Hematopoietic multipotent progenitor cell treated with erythropoietin and hydrocortisone succinate and interleukin-3 and kit ligand, for 4 days (in vitro differentiated cells): ENCODE data around the gene DENND6B.

Experiments used
- DNase-seq: peaks from one replicate; pipeline ENCODE4 v3.0.0-alpha.2; 2015

DENND6B gene

DNA sequence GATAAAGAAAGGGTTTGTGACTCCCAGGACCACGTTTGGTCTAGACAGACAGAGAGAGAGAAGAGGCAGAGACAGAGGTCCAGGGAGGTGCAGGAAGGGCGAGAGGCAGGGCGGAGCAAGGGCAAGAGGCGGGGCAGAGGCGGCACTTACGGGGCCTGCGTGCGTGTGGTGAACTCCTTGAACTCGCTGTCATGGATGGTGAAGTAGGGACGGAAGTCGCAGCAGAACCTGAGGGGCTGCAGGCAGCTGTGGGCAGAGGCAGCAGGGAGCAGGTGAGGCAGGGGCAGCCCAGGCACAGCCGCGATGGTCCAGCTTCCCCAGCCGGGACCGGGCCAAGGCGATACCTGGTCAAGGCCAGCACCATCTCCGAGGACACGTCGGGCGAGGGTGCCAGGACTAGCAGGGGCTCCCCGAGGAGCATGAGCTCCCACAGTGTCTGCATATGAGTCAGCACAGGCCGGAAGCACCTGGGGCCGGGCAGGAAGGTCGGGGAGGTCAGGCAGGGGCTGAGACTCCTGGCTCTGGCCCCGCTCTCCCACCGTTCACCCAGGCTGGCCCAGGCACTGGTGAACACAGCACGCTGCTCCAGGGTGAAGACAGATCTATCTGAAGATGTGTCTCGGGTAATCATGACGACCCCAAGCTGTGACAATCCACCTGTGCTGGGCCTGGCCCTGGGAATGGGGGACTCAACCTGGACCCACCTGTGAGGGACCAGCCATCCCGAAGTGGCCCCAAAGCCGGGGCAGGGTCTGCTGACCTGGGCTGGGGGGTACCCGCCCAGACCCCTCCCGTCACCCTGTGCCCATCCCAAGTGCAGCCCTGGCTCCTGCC lies 12.1 kb downstream of the DENND6B start:
- peak; percentile 93 for DNase-seq

DNA sequence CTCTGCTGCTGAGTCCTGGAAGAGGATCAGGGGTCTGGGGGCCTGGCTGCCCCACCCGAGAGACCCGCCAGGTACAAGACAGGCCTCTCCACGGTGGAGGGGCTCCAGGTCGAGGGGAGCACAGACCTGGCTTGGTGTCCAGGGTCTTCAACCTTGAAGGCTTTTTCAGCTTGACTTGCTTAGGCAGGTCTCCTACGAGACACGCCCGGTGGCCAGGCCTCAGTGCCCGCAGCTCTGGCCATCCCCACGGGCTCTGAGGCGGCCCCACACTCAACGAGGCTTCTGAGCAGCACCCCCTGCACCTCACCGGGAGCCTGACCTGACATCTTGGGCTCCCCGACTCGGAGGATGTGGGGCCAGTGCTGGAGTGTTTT lies 12.7 kb downstream of the DENND6B start:
- no peak for DNase-seq

DNA sequence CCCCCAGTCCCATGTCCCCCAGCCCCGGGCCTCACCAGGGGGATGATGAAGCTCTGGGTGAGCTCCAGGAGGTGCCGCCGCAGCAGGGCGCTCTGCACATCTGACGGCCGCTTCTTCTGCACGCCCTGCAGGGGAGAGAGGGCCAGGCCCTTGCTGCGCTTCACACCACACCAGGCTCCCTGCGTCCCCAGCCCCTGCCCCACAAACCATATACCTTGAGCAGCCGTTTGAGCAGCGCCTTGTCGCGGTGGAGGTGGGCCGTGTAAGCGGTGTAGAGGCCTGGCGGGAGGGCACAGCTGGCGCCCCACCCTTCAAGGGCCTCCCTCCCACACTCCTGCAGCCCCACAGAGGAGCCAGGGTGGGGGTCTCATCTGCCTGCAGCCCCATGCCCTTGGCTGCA lies 13.2 kb downstream of the DENND6B start:
- no peak for DNase-seq

DNA sequence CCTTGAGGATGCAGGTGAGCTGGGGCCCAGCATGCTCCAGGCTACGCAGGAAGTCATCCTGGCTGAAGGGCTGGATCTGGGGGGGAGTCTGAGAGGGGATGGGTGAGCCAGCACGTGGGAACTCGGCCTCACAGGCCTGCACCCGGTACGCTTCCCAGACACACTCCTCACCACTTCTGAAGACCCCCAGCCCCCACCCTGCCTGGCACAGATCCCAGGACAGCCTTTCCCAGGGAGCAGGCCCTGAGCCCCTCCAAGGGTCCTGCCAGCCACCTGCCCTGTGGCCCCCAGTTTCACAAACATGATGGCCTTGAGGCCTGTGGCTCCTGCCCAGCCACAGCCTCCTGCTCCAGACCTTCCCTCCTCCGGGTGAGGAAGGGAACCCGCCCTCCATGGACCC lies 13.8 kb downstream of the DENND6B start:
- DNase-seq, result no peak

DNA sequence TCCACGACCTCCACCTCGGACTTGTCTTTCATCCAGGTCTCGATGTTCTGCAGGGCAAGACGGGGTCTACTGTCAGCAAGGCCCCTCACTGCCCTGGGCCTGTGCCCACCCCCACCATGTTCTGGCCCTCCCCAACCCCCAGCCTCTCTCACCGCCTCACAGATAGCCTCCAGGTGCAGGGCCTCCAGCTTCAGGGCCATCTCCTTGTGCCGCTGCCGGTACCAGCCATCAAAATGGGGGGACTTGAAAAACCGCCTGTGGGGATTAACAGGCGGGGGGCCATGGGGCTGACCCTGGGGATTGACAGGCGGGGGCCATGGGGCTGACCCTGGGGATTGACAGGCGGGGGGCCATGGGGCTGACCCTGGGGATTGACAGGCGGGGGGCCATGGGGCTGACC lies 14.4 kb downstream of the DENND6B start:
- DNase-seq, result no peak

DNA sequence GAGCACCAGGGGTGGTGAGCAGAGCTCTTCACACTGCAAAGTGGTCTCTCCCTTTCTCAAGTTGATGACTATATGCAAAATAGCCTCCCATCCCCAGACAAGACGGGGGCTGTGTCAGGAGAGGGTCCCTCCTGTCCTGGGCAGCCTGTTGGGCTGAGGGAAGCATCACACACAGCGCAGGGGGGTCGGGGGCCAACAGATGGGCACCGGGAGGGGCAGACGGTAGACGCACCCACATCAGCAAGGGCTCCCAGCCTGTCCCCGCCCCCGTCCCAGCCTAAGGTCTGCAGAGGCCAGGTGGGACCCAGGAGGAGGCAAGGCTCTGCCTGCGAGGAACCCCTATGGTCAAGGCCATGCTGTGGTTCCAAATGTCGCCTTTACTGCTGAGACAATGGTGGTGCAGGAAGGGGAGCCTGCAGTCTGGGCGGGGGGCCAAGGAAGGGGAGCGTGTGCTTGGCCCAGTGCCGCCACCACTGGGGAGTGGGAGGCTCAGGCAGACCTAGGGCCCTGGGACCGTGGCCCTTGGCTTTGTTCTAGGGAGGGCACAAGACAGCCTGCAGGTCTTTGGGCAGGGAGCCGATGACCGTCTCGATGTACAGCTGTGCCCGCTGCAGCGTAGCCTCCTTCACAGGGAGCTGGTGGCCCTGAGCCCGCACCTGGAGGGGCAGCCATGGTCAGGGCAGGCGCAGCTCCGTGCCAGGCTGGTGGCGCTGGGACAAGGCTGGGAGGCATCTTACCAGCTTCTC lies 15.0 kb downstream of the DENND6B start:
- DNase-seq, result no peak

DNA sequence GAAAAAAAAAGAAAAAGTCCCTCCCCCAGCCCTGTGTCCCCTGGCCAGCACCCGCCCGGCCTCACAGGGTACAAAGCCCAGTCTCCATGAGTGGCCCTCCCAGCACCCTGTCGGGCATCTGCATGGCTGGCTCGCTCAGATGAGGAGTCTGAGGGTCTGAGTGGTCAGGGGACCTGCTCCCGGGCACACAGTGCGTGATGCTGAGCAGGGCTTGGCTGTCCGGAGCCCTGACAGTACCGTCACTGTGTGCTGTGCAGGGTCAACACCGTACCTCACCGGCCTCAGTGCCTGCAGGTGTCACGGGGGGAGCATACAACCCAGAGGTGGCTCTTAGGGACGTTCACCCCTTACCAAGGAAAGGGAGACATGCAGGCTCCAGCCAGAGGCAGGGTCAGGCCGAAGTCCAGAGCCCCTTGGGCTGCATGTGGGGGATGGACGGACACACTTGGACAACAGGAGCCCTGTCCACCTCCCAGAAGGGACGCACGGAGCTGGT lies 15.8 kb downstream of the DENND6B start:
- DNase-seq, result no peak

DNA sequence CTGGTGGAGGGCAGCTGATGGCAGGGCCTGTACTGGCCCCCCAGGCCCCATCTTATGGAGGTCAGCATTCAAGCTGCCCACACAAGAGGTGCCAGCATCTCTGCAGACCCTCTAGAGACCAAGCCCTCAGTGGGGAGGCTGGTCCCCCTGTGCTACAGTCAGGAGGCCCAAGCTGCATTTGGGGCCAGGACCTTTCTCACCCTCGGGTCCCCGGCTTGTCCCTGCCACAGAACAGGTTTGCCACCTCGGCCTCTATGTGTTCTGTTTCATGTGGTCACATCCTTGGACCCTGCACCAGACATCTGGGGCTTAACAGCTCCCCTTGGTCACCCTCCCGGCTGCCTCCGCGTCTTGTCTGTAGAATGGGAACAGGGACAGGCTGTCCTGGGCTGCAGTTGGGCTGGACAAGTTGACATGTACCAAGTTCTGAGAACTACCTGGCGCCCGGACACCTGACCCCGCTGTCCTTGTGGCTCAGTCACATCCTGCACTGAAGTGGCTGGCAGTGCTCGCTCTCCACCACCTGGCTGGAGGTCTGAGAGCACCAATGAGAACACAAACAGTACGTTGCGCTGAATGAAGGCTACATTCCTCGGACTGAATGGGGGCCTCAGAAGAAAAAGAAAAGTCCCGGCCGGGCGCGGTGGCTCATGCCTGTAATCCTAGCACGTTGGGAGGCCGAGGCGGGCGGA lies 16.6 kb downstream of the DENND6B start:
- DNase-seq, result no peak

DNA sequence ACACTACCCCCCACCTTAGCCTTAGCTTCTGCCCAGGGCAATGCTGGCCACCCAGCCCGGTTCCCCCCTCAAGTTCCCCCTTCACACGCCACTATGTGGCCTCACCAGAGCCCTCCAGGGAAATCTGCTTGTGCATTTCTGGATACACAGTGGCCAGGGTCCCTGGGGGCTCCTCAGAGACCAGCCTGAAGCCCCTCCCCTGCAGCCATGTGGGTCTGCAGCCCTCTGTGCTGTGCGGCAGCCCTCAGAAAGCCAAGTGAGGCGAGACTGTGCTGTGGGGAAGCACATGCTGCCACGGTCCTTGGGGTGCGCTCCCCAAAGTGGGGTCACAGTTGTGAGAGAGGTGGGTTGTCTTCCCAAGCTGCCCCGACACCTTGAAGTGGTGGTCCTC lies 17.2 kb downstream of the DENND6B start:
- DNase-seq, result no peak

DNA sequence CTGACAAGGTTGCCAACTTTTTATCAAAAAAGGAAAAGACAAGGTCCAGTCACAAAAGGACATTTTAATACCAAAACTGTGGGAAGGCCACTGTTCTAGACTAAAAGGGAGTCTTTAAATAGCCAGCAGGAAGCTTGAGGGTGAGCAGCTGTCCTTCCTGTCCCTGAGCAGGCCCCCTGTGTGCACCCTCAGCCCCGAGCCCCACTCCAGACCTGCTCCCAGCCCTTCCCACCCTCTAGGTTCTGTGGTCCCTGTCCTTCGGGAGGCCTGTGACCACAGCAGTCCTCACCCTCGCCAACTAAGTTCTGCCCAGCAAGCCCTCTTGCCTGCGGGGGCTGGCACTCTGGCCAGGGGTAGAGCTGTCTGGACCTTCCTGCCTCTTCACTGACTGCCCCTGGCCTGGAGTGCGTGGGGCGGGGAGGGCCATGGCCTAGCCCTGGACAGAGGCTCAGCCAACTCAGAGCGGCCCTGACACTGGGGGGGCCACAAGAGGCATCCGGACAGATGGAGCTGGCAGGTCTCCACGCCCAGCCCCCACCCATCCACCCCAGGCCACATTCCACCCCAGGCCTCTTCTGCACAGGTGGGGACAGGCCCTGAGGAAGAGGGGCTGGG lies 17.7 kb downstream of the DENND6B start:
- DNase-seq, result no peak

DNA sequence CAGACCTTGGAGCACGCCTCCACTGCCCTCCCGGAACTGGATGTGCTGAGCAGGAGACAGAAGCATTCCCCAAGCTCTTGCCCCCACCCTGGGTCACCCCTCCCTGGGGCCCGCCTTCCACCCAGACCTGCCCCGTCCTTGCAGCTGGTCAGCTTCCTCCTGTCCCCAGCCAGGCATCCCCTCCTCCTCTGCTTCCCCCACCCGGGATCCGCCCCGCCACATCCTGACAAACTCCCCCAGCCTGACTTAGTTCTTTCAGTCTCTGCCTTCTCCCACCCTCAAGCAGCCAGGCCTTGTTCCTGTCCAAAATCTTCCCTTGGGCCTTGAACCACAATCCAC lies 18.2 kb downstream of the DENND6B start:
- DNase-seq, result peak; percentile 54

DNA sequence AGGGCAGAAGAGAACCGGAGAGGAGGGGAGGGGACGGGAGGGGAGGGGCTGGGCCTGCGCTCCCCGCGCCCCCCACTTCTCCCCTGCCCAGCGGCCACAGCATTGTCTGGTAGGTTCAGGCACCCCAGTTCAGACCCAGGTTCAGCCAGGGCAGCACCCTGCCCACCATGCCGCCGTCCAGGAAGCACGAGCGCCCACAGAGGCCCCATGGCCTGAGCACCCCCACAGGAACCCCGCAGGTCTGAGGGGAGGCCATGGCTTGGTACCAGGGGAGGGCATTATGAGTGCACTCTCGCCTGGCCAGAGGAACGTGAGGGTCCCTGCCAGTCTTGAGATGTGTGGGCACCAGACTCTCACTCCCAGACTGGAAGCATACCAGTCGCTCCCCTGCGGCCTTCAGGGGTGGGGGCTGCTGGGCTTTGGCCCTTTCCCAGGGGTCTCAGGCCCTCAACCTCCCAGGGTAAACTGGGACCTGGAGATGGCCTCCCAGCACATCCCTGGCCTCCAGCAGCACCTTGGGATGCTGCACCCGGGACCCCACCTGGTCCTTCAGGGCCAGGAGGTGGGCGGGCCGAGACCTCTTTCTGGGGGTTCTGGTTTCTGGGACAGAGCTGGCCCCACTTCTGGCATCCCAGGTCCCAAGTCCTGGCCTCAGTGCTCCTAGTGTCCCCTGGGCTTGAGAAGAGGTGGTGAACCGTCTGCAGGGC lies 18.8 kb downstream of the DENND6B start:
- DNase-seq, result no peak

DNA sequence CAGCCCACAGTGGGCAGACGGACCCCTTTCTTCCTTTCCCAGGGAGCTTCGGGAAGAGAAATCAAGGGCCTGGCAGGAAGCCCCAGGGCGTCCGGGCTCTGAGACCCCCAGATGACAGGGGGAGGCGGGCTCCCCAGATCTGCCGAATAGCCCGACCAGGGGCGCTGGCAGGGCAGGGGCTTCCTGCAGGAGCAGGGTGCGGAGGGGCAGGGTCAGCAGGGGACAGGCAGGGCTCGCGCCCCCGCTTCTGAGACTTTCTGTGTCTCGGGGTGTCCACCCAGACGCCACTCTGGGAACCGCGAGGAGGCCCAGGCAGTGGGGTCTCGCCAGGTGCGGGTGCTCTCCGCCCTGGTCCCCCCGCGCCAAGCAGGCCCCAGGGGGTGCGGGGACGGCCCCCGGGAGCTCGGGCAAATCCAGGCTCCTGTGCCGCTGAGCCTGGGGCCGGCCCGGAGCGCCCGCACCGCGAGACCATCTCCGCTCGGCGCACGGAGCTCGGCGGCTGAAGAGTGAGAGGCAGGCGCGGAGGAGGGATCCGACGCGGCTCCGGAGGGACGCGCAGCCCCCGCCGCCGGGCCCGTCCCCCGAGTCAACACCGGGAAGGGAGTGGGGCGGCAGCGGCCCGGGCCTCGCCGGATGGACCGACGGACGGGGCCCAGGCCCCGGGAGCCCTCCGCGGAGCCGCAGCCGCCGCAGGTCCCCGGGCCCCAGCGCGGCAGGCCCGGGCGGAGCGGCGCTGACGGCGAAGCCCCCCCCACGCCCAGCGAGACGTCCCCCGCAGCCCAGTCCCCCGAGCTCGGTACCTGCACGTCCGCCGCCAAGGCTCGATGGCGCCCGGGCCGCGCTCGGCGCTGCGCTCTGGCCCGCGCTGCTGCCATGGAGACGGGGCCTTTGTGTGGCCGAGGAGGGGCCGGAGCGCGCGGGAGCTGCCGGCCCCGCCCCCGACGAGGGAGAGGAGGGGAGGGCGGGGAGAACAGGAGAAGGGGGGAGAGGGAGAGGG lies 19.8 kb downstream of the DENND6B start, which contains the start of gene PLXNB2:
PLXNB2 (minus strand) TSS at position 894 of the 997 bp plus-strand sequence. CDS start 17,062 bp downstream, outside the sequence.
- peak; percentile 83 for DNase-seq

DNA sequence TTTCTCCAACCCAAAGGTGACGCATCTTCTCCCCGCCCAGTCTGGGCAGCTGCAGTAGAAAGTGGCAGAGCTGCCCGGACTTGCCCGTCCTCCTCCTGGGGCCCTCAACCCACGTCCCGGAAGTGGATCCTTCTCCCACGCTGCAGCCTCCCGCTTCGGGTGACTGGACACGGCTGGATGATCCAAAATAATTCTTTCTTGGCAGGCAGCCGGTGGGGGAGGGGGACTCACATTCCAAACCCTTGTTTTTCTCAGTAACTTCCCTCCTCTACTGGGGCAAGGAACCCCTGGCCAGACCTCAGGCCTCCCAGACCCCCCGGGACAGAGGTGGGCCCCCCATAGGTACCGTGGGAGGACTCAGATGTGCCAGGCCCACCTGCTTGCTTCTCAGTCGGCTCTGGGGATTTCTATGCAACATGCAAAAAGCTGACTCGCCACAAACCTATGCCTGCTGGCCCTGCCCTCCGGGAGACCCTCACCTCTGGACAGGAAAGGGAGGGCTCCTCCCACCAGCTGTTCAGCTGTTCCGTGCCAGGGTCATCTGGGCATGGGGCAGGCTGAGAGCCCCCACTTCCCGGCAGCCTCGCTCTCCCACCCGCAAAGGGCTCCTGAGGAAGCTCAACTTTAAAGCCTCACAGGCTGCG lies 20.8 kb downstream of the DENND6B start:
- peak; percentile 46 for DNase-seq

DNA sequence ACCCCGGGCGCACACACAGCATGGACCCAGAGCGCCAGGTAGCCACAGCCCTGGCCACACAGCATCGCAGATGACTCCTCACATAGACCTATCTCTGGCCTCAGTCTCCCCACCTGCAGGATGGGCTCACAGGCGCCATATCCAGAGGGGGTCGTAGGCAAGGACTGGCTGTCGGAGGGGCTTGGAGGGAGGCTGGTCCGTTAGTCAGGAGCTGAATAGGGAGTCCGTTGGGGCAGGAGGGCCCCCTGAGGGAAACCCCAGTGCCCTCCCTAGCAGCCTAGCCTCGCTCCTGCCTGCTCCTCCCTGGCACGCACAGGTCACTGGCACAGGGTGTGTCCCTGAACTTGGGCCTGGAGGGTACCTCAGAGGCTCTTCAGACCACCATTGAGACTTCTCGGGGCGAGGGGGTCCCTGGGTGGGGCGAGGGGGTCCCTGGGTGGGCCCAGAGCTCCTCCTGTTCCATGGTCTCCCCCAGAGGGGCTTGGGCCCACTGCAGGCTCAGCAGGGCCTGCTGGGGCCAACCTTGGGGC lies 21.4 kb downstream of the DENND6B start:
- no peak for DNase-seq

DNA sequence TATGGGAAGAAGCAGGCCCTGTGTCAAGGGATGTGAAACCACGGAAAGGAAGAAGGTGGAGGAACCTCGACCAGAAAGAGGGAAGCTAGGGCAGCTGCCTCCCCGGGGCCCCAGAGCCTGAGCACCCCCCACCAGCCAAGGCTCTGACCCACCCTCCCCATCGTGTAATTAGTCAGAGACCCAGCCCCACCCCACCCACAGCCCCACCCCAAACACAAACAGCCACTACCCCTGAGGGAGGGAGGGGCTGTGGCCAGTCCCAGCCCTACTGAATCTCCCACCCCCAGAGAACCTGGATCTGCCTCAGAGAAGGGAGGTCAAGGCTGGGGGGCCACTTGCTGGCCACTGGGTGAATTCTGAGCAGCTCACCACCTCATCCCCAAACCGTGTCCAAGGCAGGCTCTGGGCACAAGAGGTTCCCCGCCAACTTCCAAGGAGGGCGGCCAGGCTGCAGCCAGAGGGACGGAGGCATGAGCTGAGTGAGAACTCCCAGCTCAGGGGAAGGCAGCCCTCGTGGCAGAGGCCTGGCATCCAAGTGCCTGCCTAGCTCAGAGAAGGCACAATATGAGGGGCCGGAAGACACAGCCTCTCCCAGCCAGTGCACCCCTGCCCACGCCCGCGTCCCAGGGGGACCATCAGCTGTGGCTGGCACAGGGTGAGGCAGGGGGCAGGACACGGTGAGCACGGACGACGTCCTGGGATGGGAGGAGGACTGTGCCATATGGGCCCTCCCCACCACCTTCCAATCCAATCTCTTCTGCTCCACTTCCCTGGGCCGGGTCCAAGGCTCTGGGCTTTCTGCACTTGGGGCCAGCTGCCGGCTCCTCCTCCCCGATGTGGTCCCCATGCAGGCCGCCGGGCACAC lies 22.1 kb downstream of the DENND6B start:
- no peak for DNase-seq

DNA sequence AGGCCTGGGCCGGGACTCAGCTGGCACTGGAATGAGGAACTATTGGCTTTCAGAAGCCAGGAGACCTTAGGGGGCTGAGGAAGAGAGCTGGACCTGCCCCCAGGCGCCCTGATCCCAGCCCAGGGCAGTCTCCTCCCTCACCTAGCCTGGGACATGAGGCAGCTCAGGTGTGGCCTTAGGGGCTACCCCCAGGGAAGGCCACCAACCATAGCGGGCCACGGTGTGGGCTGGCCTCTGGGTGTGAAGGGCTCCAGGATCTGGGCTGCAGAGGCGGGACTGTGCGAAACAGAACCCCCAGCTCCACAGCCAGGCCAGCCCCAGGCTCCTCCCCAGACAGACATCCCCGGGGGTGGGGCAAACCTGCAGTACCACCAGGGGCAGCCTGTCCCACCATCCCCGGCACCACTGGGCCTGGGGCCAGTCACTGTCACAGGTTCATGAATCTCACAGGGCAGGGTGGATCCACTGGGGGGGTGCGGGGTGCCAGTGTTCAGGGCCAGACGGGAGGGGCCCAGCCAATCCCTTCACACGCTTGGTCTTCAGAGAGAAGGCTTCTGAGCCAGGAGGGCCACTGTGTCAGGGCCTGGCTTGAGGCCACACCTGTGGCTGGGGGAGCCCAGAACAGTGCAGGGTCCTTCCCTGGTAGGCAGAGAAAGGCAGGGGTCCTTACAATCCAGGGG lies 22.8 kb downstream of the DENND6B start:
- DNase-seq, result no peak

DNA sequence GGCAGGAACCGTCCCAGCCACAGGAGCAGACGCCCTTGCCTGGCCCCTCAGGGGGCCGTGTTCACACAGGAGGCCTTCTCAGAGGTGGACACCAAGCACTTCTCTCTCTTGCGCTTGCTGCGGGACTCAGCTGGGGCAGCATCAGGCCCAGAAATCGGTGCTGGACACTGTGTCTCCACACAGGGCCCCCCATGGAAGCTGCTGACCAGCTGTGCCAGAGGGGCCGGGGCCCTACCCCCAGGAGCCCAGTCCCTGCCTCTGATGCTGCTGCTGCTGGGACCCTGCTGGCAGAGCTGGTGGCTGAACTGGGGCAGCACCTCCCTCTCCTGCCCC lies 23.3 kb downstream of the DENND6B start:
- DNase-seq, result no peak

DNA sequence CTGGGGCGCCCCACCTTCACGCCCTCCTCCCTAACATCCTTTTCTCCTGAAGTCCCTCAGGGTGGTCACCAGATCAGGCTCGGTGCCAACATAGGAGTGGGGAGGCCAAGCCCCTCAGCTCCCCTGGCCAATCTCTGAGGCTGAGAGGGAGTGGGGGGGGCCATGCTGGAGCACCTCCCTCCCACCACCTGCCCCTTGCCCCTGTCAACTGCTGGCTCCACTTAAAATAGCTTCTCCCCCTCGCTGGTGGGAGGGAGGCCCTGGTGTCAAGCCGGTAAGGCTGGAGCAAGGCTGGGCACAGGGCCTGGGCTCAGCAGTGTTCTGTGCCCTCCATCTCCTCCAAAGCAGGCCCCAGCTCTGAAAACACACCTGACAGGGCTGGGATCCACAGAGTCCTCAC lies 24.2 kb downstream of the DENND6B start:
- DNase-seq, result no peak
